Stimulated activated CD8-positive, alpha-beta memory T cell treated with anti-CD3 and anti-CD28 coated beads, Interleukin-12 subunit alpha, Interleukin-12 subunit beta, amount 100 ng/mL, for 24 hours (primary cell): ENCODE data around the gene DBN1.

Experiments
- DNase-seq: peaks from one replicate; pipeline ENCODE4 v3.0.0-alpha.2; 2020; ENCODE audit errors: extremely low read depth

Gene DBN1

GRCh38 chr5:177473443-177474001 lies at the start of gene DBN1:
TSS of gene DBN1 (minus strand) at chr5:177473634. CDS start at chr5:177473521, 113 bp downstream.
- DNase-seq = no peak

GRCh38 chr5:177520916-177521513 lies 47.6 kb upstream of the DBN1 start:
- no peak for DNase-seq

- no peak for DNase-seq
Measured at GRCh38 chr5:177520271-177520670, 46.8 kb upstream of the DBN1 start.

GRCh38 chr5:177519463-177520235 lies 46.2 kb upstream of the DBN1 start:
- no peak for DNase-seq

- DNase-seq = peak; percentile 85
Measured at GRCh38 chr5:177516601-177517568, 43.5 kb upstream of the DBN1 start, which contains the start of gene DDX41. TSS of gene DDX41 (minus strand) at chr5:177516961. CDS start at chr5:177516945, 16 bp downstream.

GRCh38 chr5:177515580-177515979 lies 42.1 kb upstream of the DBN1 start:
- no peak for DNase-seq

- DNase-seq = no peak
Measured at GRCh38 chr5:177514541-177514940, 41.1 kb upstream of the DBN1 start.

- no peak for DNase-seq
Measured at GRCh38 chr5:177513500-177513899, 40.1 kb upstream of the DBN1 start.

- no peak for DNase-seq
Measured at GRCh38 chr5:177512736-177513380, 39.4 kb upstream of the DBN1 start.

- no peak for DNase-seq
Measured at GRCh38 chr5:177511796-177512675, 38.6 kb upstream of the DBN1 start.

GRCh38 chr5:177511181-177511580 lies 37.7 kb upstream of the DBN1 start:
- no peak for DNase-seq

- no peak for DNase-seq
Measured at GRCh38 chr5:177510567-177511053, 37.2 kb upstream of the DBN1 start.

GRCh38 chr5:177509991-177510566 lies 36.6 kb upstream of the DBN1 start:
- DNase-seq = no peak

- no peak for DNase-seq
Measured at GRCh38 chr5:177509381-177509951, 36.0 kb upstream of the DBN1 start, which contains the start of gene DOK3. TSS of gene DOK3 (minus strand) at chr5:177509826. CDS start at chr5:177509540, 286 bp downstream.

GRCh38 chr5:177508837-177509236 lies 35.4 kb upstream of the DBN1 start:
- DNase-seq = no peak

- DNase-seq = no peak
Measured at GRCh38 chr5:177508221-177508611, 34.8 kb upstream of the DBN1 start.

GRCh38 chr5:177507596-177508220 lies 34.3 kb upstream of the DBN1 start:
- no peak for DNase-seq

- no peak for DNase-seq
Measured at GRCh38 chr5:177507165-177507564, 33.7 kb upstream of the DBN1 start.

GRCh38 chr5:177505075-177505474 lies 31.6 kb upstream of the DBN1 start:
- no peak for DNase-seq
